Muscle layer of duodenum (tissue), 2 donors: ENCODE data around the gene VPS37B.
"Not testable (repeated sequence)": the region's sequence is repeated elsewhere in the genome, so short reads cannot be mapped to it uniquely, and the experiment has no call there.

Experiments
- H3K27ac ChIP-seq: one replicate; pipeline ENCODE4 v1.7.0; 2013; ENCODE audit warnings: mild to moderate bottlenecking, low read length
- H3K27me3 ChIP-seq: one replicate; pipeline ENCODE4 v1.7.0; 2013; ENCODE audit warnings: low read depth, mild to moderate bottlenecking, control low read depth, low read length
- H3K36me3 ChIP-seq, 2 donors: one replicate each; pipeline ENCODE4 v1.7.0; 2013; ENCODE audit warnings: low read length in 2 of 2, control low read depth in 1 of 2, mild to moderate bottlenecking in 1 of 2; ENCODE audit not compliant: insufficient read depth in 2 of 2, control insufficient read depth in 1 of 2
- H3K4me1 ChIP-seq, 2 donors: one replicate each; pipeline ENCODE4 v1.7.0; 2013; ENCODE audit warnings: low read length in 2 of 2, mild to moderate bottlenecking in 2 of 2, control low read depth in 1 of 2, moderate library complexity in 1 of 2; ENCODE audit not compliant: insufficient read depth in 2 of 2, control insufficient read depth in 1 of 2
- H3K4me3 ChIP-seq, 2 donors: one replicate each; pipeline ENCODE4 v1.7.0; 2013; ENCODE audit warnings: low read length in 2 of 2, low read depth in 1 of 2, mild to moderate bottlenecking in 1 of 2
- H3K9me3 ChIP-seq, 2 donors: one replicate each; pipeline ENCODE4 v1.7.0; 2013; ENCODE audit warnings: low read length in 2 of 2, control low read depth in 1 of 2, mild to moderate bottlenecking in 1 of 2; ENCODE audit not compliant: control insufficient read depth in 1 of 2
- donor health status: healthy.

VPS37B gene

GRCh38 chr12:122895704-122896636, at the start of gene VPS37B:
TSS of gene VPS37B (minus strand) at chr12:122896124. CDS start at chr12:122896062, 62 bp downstream.
- Histone ChIP-seq H3K9me3 (no peaks in the 10 kb centered on the region), H3K36me3 (no peaks in the 10 kb centered on the region), H3K4me3 (peak within 1 kb of the TSS; percentile 66 to 83), H3K4me1 (peaks cover 13 to 31% of the 10 kb centered on the region in 2 donors), H3K27ac (peak within 1 kb of the TSS; percentile 96), H3K27me3 (no peaks in the 10 kb centered on the region)

DNA sequence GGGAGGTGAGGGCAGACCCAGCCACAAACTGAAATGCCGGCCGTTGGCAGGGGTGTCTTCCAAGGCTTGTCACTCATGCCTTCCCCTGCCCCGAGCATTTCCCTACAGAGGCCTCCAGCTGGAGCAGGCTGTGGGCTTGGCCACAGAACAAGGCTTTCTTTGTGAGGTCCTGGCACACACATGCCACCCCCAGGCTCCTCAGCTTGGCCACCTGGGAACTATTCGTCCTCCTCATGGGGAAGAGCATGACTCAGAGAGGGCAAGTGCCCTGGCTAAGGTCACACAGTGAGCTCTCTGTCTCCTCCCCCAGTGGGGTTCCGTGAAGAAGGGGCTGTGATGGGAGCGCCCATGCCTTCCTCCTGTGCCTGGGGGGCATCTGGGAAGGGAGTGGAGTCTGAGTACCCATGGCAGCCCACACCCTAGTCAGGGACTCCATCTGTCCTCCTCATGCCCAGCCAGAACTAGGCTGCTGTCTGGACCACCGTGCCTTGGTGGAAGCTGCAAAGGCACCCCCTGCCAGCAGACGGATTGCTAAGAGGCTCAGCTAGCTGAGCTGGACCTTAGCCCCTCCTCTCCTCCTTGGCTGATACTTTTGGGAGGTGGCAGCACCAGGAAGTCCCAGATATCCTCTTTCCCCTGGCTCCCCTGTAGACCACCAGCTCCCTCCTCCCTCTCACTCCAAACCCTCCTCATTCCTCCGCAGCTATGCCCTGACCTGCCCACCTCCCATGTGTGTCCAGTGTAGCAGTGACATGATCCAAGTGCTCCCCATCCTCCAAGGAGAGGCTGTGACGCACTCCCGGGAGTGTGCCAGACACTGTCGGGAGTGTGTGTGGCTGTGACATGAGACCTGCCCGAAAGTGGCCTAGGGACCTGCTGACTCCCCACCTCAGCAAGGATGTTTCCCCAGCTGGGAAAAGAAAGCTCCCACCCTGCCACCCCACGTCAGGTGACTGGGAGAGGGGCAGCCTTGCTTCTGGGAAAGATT, 49.0 kb upstream of the VPS37B start:
- H3K9me3 ChIP-seq: no peaks in the 10 kb centered on the region
- peaks cover 0 to 8% of the 10 kb centered on the region in 2 donors for H3K4me1 ChIP-seq
- H3K27ac ChIP-seq: no peak overlapping the region
- no peak overlapping the region for H3K4me3 ChIP-seq
- H3K27me3 ChIP-seq: no peaks in the 10 kb centered on the region
- no peaks in the 10 kb centered on the region for H3K36me3 ChIP-seq

GRCh38 chr12:122943196-122943595, 47.3 kb upstream of the VPS37B start:
- Histone ChIP-seq H3K4me3 (no peak overlapping the region), H3K27ac (no peak overlapping the region), H3K27me3 (no peaks in the 10 kb centered on the region), H3K9me3 (no peaks in the 10 kb centered on the region), H3K4me1 (peaks cover 0 to 8% of the 10 kb centered on the region in 2 donors), H3K36me3 (no peaks in the 10 kb centered on the region)

DNA sequence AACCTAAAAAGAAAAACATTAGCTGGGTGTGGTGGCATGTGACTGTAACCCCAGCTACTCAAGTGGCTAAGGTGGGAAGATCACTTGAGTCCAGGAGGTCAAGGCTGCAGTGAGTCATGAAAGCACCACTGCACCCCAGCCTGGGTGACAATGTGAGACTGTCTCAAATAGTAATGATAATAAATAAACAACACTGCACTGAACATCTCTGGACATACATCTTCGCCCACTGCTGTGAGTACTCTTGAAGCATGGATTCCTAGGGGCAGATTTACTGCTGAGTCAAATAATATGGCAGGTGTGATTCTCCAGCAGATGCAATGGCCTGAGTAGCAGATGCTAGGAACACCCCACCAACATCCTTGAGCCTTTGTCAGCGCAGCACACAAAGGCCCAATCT, 46.7 kb upstream of the VPS37B start:
- Histone ChIP-seq H3K9me3 (no peaks in the 10 kb centered on the region), H3K27ac (no peak overlapping the region), H3K4me1 (peaks cover 0 to 7% of the 10 kb centered on the region in 2 donors), H3K4me3 (no peak overlapping the region), H3K27me3 (no peaks in the 10 kb centered on the region), H3K36me3 (no peaks in the 10 kb centered on the region)

DNA sequence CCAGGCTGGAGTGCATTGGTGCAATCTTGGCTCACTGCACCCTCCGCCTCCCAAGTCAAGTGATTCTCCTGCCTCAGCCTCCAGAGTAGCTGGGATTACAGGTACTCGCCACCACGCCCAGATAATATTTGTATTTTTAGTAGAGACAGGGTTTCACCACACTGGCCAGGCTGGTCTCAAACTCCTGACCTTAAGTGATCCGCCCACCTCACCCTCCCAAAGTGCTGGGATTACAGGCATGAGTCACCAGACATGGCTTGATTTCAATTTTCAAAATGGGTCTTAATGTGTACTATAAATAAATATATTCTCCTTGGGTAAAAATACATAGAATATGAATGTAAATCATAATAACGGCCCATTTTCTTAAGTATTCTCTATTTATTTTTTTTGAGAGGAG, 45.4 kb upstream of the VPS37B start:
- not testable (repeated sequence) for H3K9me3 ChIP-seq, H3K36me3 ChIP-seq, H3K4me1 ChIP-seq, H3K4me3 ChIP-seq, H3K27me3 ChIP-seq, H3K27ac ChIP-seq

DNA sequence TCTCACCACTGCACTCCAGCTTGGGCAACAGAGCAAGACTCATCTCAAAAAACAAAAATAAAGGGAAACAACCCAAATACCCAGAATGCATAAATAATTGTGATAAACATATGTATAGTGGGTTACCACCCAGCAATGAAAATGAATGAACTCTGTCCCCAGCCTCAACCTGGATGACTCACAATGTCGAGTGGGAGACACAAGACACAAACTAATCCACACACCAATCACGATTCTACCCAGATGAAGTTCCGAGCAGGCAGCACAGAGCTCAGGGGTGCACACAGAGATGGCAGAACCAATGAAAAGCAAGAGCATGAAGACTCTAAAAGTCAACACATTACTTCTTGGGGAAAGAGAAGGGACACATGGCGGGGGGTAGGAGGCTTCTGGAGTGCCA, 43.2 kb upstream of the VPS37B start:
- H3K4me1 ChIP-seq: no peaks in the 10 kb centered on the region
- no peaks in the 10 kb centered on the region for H3K36me3 ChIP-seq
- no peaks in the 10 kb centered on the region for H3K9me3 ChIP-seq
- no peaks in the 10 kb centered on the region for H3K27me3 ChIP-seq
- H3K27ac ChIP-seq: no peak overlapping the region
- H3K4me3 ChIP-seq: no peak overlapping the region

DNA sequence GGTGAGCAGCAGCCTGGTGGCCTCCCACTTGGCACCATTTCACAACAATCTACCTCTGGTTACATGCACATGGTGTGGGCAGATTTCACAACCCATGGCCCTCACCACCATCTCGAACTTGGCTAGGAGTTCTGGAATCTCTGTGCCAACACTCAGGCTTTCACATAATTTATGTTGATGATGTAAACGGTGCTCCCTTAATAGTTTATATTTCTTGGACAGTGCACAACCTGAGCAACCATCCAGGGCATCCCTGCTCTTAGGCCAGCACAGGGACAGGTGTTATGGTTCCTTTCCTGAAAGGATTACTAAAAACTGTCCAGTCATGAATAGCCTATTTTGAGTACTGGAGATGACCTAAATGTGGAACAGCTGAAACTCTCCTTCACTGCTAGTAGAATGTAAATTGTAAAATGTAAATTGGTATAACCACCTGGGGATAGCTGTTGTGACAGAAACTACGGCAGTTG, 41.7 kb upstream of the VPS37B start:
- Histone ChIP-seq H3K36me3 (peaks cover 0 to 2% of the 10 kb centered on the region in 2 donors), H3K4me3 (no peak overlapping the region), H3K9me3 (no peaks in the 10 kb centered on the region), H3K4me1 (no peaks in the 10 kb centered on the region), H3K27me3 (no peaks in the 10 kb centered on the region), H3K27ac (no peak overlapping the region)

GRCh38 chr12:122935318-122935717, 39.4 kb upstream of the VPS37B start:
- Histone ChIP-seq H3K9me3 (no peaks in the 10 kb centered on the region), H3K27me3 (no peaks in the 10 kb centered on the region), H3K4me3 (no peak overlapping the region), H3K4me1 (no peaks in the 10 kb centered on the region), H3K27ac (no peak overlapping the region), H3K36me3 (peaks cover 0 to 10% of the 10 kb centered on the region in 2 donors)

DNA sequence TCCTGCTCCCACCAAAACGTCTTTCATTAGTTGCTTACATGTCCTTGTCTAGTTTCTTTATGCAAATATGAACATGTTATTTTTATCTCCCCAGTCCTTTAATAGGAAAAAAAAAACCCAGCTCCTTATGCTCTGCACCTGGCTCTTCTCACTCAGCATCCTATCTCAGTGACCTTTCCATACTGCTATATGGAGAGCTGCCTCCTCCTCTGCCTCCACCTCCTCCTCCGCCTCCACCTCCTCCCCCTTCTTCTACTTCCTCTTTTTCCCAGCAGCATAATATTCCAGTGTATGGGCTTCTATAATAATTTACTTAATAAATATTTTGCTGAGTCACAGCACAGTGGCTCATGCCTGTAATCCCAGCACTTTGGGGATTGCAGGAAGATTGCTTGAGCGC, 38.8 kb upstream of the VPS37B start:
- no peak overlapping the region for H3K4me3 ChIP-seq
- H3K27ac ChIP-seq: no peak overlapping the region
- H3K36me3 ChIP-seq: peaks cover 0 to 10% of the 10 kb centered on the region in 2 donors
- H3K9me3 ChIP-seq: no peaks in the 10 kb centered on the region
- no peaks in the 10 kb centered on the region for H3K4me1 ChIP-seq
- no peaks in the 10 kb centered on the region for H3K27me3 ChIP-seq

DNA sequence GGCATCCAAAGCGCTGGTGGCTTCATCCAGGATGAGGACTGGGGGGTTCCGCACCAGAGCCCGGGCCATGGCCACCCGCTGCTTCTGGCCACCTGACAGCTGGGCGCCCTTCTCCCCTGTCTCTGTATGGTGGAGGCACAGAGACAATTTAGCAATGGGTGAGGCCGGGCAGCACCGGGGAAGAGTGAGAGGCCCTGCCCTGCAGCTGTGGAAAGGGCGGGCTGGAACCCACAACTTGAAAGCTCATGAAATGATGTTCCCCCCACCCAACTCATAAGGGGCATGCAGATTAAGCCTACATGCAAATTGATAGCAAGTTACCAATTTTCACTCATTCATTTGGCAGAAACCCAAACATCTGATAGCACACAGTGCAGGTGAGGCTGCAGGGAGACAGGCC, 36.3 kb upstream of the VPS37B start:
- H3K9me3 ChIP-seq: no peaks in the 10 kb centered on the region
- no peak overlapping the region for H3K27ac ChIP-seq
- peaks cover 0 to 10% of the 10 kb centered on the region in 2 donors for H3K36me3 ChIP-seq
- no peaks in the 10 kb centered on the region for H3K27me3 ChIP-seq
- H3K4me3 ChIP-seq: no peak overlapping the region
- no peaks in the 10 kb centered on the region for H3K4me1 ChIP-seq

GRCh38 chr12:122929812-122930211, 33.9 kb upstream of the VPS37B start:
- H3K27ac ChIP-seq: no peak overlapping the region
- H3K36me3 ChIP-seq: peaks cover 0 to 10% of the 10 kb centered on the region in 2 donors
- no peak overlapping the region for H3K4me3 ChIP-seq
- H3K4me1 ChIP-seq: no peaks in the 10 kb centered on the region
- H3K9me3 ChIP-seq: no peaks in the 10 kb centered on the region
- no peaks in the 10 kb centered on the region for H3K27me3 ChIP-seq
